Stimulated activated CD4-positive, alpha-beta T cell treated with anti-CD3 and anti-CD28 coated beads, Interleukin-1b, Interleukin-23, amount 100 ng/mL, for 1 hour (primary cell): ENCODE measurements around the gene ECM2.

Experiments used
- DNase-seq, 2 donors: peaks; one replicate each; pipeline ENCODE4 v3.0.0-alpha.2; 2020; ENCODE audit warnings: low read depth in 2 of 2

ECM2 gene

DNA sequence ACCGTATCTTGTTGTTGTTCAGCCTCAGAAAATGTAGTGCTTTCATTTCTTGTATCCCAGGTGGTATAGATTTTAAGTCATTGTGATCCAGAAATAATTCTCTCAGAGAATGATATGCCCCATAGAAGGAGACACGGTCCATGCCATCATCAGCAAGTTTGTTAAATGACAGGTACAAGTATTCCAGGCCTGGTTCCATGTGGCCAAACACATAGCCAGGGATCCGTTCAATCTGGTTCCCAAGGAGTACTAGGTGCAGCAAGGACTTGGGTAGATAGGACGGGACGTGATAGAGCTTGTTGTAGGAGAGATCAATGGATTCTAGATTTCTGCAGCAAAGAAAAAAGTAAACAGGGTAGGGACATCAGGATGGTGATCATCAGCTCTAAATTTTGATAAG lies 35.1 kb downstream of the ECM2 start:
- no peak for DNase-seq

DNA sequence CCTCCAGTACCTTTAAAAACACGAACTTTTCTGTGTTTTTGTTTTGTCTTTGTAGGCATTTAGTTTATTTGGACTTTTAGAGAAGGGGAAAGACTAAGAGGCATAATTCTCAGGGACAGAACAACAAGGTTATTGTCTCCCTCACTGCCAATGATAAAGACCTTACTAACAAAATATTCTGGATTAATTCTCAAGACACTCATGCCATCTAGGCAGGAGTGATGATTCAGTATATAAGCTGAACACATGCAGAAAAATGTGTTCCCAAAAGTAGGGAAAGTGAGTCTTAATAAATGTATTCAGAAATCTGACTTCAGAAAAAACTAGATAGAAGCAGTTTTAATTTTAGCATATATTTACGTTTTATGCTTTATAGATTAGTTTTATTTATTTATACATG lies 36.1 kb downstream of the ECM2 start:
- DNase-seq = no peak

DNA sequence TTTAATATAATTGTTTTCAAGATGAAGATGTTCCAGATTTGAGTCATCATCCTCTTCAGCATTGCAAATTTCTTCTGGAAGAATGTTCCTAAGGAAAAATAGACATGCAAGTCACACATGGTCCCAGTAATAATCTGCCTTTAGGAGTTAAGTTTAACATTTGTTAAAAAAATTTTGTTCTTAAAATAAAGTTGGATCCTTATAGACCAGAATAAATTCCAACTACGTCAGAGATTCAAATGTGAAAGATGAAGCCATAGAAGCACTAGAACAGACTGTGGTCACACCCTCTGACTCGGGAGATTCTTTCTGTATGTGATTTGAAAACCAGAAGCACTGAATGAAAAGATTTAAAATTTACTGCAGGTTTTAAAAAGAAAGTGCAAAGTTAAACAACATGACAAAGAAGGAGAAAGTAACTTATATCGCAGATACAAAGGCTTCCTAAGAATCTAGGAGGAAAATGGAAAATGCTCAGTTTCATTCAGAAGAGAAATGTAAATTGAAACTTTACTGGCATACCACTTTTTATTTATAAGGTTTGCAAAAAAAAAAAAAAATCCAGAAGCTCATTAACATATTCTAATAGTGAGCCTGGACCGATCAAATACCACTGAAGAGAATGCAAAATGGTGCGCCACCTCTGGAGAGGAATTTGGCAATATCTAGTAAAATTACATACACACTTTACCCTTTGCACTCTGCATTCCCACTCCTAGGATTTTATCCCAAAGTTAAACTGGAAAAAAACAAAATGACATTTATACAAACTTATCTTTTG lies 39.2 kb downstream of the ECM2 start:
- DNase-seq = no peak

DNA sequence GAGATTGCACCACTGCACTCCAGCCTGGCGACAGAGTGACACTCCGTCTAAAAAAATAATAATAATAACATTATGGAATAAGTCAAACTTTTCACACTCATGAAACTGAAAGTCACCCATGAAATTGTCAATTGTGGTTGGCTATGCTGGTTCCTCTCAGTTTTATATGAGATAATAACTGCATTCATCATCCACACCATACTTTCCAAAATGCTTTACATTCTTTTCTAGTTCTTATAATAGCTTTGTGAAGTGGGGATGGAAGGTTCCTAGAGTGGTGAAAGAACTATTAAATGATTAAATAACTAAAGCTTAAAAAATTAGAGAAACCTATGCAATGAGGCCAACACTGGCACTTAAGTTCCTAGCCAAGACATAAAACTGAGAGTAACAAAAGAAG lies 40.9 kb downstream of the ECM2 start:
- DNase-seq = no peak

DNA sequence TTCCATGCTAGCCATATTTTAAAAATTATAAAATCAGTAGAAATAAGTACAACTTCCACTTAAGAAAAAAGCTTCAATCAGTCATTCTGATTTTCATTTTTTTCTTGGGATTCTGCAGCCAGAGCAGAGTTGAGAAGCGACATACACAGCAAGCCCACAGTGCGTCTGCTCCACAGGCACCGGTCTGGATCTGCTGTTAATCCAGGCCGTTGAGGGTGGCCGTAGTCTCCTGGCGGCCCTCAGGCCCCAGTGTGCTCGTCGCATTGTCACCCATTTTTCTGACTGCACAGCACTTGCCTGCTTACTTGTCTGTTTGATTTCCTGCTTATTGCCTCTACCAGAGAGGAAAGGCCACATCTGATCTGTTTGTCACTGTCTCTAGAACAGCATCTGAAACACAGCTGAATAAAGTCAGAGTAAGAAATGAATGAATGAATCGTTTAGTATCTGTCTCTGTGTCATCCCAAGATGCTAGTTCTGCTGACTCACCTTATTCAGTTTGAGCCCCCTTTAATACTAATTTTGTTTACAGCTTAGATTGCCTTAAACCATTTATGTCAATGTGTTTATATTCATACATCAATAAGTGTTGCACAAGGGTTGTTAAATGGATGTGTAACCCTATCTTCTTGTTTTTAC lies 41.9 kb downstream of the ECM2 start:
- DNase-seq = no peak

DNA sequence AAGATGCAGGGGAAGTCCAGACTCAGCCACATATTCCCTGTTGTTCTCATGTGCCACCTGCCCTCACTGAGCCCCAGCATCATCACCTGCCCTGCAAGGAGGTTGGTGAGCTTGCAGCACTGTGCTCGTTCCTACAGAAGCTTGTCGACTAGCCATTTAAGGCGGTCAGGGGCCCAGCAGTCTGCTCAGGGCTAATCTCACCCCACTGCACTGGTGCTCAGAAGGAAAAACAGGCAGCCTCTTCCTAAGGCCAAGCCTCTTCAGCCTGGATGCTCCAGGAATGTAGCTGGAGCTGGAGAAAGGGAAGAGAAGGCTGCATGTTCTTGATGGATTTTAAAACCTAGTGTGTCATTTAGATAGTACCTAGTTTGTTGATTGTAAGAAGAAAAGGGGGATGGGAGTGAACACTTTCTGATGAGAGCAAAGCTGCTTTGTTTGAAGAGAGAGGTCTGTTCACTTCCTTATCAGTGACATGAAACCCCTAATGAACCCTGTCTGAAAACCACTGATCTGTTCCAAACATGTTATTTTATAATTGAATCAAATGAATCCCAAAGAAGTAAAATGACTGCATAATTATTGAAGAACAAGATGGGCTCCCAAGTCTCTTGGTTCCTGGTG lies 42.9 kb downstream of the ECM2 start:
- no peak for DNase-seq

DNA sequence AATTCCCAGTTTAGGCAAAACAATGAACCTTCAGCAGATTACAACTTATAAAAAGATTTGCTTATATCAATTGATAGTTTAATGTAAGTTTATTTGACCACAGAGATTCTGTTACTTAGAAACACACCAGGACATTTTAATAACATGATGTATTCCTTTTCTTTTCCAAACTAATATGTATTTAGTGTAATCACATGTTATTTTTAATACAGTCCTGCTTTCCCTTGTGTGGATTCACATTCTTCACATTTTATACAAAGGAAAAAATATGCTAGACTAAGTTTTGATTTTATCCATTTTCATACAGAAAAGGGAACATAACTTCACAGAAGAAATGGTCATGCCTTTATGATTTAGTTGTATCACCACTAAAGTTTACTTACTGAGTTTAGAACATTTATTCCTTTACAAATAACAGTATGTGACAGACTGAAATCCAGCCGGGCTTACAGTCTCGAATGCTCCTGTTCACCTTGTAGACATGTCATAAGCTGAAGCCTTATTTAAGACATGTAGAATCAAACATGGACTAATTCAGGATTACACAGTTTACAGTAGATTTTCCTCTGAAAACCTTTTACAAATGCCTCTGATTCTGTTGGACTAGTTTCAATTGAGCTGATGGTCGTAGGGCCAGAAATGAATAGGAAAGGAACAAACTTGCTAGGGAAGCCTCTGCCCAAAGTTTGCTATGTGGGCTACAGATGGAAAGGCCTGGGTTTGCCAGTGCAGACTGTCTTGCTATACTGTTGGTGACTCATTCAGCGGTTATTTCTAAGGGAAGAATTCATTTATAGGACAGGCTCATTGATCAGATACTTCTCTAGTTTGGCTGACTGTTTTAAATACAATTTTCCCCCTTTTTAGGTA lies 46.9 kb downstream of the ECM2 start:
- DNase-seq = no peak

DNA sequence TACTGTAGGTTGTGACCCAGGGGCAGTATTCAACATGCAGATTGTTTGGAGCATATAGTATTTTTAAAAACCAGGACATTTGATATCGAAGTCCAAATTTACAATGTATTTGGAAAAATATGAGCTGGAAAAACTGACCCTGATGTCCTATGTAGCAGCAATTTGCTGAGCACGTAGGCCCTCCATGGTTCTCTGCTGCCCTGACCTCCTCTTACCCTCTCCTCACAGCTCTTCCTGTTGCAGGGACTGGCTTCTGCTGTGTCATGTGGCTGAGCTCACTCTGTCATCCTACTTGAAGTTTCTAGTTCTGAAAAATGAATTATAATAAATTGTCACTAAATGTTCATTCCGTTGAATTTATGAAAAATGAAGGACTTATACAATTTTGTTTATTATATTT lies 49.4 kb downstream of the ECM2 start:
- no peak for DNase-seq

DNA sequence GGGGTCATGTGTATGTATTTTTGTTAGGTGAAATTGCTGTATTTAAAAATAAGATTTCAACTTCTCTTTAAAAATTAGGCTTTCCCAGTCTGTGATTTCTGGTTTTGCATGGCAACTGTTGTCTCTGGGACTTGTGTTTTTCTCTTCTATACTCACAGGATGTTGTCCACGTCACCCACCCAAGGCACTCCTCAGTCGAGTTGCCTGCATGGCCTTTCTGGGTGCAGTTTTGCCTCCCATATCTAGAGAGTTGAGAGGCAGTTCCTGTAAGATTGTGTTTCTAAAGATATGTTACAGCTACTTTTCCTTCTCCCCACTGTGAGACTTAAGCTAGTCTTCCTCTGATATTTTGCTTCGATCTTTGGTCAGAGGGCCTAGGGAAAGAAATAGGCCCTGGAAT lies 51.2 kb downstream of the ECM2 start:
- no peak for DNase-seq

DNA sequence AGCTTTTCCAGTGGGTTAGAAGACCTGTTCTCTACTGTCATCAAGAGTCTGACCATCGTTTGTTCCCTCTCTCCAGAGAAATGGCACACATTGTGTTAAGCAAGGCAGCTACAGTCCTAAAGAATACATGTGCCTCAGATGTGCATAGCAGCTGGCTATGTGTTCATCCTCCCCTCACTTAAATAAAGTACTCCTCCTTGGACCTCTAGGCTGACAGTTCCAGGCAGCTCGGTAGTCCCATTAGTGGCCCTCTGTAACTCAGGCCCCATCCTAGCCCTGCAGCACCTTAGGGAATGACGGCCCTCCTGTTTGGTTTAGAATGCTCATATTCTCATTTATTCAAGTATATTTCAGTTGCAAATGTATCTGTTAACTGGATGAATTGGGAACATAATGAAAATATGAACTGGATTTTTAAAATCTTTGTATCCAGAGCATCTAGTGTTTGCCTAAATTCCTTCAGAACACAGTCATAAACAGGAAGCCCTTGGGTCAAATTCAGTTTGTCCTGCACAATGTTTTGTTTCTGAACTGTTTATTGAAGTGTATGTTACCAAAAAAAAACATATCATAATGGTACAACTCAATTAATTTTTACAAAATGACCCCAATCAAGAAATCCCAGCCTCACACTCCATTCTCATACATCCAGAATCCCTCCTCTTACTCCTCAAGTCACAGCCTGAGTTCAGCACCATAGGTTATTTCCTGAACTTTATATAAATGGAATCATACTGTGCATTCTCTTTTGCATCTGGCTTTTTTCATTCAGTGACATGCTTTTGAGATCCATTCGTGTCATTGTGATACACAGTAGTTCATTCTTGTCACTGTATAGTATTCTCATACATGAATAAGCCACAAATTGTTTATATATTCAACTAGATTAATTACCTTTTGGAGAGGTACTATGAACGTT lies 51.9 kb downstream of the ECM2 start:
- DNase-seq = no peak

DNA sequence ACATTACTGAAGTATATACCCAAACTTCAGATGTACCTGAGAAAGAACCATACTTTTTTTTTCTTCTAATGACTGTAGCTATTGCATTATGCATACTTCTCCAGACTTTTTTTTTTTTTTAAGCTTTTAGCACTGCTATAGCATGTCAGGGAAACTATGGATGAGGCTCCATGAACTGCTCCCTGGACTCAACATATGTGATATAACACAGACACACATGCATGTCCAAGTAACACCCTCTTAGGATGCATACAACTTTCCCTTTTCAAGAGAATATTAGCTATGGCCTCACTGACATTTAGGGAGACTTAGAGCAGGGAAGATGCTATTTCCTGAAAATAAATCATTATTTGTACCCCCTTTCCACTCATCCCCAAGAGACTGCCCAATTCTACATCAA lies 53.0 kb downstream of the ECM2 start:
- DNase-seq = no peak

DNA sequence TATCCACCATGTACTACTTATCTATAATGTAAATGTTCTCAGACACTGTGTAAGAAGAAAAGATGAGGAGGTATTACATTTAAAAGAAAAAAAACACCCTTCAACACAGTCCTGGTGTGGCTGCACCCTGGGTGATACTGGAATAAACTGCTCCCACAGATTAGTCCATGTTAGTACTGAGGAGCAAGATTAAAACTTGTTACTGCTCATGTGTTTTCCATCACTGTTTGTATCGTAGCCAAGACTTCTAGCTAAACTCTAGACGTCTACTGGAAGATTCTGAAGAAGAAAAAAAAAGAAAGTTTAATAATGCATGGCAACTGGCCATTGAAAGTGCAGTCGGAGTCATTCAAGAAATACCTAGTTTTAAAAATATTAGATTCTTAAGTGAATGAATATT lies 53.5 kb downstream of the ECM2 start, which contains the start of gene ASPN:
Gene ASPN, minus strand, starts transcription at position 178 of the 400 bp plus-strand sequence.
- no peak for DNase-seq

DNA sequence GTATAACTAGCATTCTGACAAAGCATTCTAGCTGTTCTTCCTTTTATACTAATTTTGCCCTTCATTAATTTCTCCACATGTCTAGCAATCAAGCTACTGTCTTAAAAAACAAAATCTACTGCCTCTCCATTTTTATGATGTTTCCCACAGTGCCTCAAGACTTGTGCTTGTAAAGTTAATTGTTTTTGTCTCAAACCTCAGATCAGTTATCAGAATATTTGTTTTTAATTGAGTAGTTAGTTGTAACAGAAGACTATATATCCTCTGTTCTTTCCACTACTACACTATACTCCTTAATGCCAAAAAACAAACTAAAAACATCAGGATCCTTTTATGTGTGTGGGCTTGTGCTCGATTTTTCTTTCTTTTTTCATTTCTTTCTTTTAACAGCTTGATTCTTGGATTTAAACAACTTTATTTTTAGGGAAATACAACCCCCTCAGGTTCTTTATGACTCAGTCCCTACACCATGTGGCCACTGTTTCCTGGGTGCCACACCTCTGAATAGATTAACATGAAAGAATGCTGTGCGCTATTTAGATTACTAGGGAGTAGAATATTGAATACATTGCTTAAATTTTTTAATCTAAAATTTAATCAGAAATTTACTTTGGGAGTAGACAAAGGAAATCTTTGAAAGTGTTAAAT lies 54.7 kb downstream of the ECM2 start:
- DNase-seq = no peak

DNA sequence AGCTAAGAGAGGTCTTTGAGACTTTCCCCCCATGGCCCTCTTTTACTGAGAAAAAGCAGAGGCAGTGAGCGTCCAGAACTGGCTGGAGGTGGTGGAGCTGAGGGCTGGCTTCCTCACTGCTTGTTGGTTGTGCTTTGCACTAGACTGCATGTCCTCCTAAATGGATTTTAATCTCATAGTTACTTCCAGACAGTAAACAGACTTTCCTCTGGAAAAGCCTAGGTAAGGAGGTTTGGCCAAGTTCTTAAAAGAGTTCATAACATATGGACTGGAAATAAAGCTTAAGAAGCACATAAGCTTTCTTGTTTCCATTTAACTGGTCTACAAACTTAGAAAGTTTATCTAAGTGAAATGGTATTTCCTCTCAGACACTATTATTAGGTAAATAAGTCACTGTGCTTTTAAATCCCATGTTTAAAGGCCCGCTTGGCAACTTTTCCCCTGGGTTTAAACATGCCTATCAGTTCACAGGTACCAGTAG lies 55.5 kb downstream of the ECM2 start:
- no peak for DNase-seq

DNA sequence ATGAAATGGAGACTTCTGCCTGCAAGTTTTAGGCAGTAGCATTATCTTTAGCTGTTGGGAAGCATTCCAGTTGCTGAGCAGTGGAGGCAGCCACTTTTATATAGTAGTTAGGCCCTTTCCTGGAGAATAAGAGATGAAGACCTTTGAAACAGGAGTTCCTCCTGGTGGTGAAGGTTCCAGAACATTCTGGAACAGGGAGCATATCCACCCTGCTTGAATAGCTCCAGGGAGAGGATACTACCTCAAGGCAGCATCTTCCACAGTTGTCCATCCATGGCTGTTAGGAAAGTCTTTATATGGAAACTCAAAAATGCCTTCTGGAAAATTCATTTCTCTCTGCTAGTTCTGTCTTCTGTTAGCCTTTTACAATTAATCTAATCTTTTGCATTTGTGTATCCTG lies 56.4 kb downstream of the ECM2 start:
- DNase-seq = no peak

DNA sequence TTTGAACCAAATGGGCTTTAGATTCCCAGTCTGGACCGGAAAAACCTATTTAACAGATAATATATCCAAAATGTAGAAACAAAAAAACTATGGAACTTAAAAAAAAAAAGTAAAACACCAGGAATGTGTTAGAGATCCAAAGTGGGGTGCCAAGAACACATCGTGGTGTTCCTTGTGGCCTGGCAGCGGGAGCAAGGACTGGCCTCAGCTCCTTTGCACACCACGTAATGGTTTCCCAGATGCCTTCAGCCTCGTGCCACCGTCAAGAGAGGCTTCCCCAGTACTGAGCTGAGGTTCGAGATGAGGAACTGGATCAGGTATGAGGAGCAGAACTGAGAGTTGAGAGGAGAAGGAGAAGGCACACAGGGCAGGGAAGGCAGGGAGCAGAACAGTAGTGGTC lies 57.0 kb downstream of the ECM2 start:
- no peak for DNase-seq

DNA sequence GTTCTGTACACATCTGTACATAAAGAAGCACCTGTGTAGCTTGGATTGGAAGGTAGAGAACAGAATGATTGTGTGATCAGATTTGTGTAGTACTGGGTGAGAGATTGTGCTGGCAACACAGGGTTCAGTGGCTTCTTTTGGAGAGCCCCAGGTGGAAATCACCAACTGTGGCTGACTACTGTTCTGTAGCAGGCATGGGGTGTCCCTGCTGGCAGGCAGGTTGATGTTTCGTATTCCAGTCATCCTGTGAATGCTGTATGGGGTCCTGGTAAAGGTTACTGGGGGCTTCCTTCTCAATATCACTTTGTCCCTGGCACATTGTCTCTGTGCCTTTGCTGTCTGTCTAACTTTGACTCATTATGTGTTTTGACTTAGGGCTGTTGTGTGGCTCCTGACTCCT lies 58.8 kb downstream of the ECM2 start:
- no peak for DNase-seq

DNA sequence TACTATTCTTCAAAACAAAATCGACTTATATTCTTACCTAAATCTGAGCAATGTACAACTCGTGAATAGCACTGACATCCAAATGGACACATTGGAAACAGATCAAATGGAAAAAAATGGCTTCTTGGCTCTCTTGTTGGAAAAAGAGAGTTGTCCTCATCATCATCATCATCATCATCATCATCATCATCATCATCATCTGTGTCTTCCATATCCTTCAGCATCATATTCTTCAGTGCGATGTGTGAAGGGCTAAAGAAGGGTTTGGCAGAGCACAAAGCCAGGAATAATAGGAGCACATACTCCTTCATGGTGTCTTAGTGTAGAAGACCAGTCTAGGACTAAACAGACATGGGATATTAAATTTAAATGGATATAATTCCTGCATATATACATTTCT lies 61.2 kb downstream of the ECM2 start:
- DNase-seq = no peak

DNA sequence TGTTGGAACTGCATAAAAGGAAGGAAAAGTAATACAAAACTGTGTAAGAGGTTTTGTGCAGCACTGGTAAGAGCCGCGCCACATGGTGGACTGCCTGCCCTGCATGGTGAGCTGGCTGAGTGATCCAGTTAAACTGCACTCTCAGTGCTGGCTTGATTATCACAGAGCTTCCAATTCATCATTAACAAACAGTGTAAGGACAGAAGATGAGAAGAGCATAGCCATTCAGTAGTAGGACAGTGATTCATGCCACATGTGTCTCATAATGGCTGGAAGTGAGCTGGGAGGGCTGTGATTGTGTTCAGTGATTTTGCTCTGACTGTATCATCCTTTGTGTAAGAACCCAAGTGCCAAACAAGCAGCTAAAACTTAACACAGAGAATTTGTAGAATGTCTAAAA lies 67.6 kb downstream of the ECM2 start:
- DNase-seq = no peak

DNA sequence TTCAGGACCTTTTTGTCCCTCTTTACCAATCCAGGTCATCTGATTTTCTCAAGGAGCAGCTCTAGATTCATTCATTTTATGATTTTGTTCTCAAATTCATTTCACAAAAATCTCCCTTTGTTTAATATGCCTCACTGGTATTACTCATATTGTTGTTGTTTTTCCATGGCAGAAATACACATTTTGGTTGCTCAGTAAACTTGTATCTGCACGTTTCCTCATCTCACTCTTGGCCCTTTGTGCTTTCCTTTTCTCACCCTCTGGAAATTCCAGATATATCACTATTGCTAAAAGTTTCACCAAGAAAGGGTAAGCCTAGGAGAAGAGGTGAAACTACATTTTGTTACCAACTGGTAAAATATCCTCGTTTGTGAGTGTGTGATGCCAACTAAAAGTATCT lies 68.3 kb downstream of the ECM2 start:
- DNase-seq = no peak
